NCI-H524 treated with DMSO at 0.1 percent for 48 hours (cell line): Measurements from ENCODE around the gene EIF3K.
"Not testable (repeated sequence)": the region's sequence is repeated elsewhere in the genome, so short reads cannot be mapped to it uniquely, and the experiment has no call there.

Experiments used
- DNase-seq: peaks from one replicate; lab custom pipeline; 2025; lab: John Stamatoyannopoulos, UW

EIF3K gene, protein sequence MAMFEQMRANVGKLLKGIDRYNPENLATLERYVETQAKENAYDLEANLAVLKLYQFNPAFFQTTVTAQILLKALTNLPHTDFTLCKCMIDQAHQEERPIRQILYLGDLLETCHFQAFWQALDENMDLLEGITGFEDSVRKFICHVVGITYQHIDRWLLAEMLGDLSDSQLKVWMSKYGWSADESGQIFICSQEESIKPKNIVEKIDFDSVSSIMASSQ

DNA sequence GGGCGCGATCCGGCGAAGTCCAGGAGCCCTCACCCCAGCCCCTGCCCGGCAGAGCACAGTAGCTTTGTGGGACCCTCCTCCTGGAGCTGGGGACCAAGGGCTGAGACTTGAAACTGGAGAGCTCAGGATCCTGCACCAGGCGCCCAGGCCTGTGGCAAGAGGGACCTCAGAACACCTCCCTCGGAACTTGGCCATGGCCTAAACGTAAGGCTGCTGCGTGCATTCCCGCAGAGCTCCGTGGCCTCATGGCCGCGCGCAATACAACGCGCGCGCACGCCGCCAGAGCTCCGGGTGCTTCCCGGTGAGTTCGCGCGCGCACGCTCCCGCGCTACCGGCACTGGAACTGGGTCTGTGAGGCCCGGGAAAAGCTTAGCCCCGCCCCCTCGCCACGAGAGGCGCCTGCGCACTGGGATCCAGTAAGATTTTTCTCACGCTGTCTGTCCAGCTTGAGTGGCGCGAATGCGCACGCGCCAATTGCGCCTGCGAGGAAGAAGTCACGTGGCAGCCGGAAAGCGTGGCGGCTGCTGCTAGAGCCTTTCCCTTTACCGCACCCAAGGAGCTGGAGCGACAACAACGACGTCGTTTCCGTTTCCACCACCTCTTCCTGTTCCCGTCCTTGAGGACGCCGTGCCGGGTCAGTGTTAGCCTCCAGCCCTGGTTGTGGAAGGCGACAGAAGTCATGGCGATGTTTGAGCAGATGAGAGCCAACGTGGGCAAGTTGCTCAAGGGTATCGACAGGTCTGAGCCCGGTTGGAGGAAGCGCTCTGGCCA is at the start of gene EIF3K:
Gene EIF3K, plus strand, starts transcription at position 599 of the 771 bp plus-strand sequence. Its CDS starts 81 bp downstream, at position 680.
- DNase-seq = peak; percentile 96

- DNase-seq = no peak
Measured at GRCh38 chr19:38569368-38569983, 49.5 kb upstream of the EIF3K start.

DNA sequence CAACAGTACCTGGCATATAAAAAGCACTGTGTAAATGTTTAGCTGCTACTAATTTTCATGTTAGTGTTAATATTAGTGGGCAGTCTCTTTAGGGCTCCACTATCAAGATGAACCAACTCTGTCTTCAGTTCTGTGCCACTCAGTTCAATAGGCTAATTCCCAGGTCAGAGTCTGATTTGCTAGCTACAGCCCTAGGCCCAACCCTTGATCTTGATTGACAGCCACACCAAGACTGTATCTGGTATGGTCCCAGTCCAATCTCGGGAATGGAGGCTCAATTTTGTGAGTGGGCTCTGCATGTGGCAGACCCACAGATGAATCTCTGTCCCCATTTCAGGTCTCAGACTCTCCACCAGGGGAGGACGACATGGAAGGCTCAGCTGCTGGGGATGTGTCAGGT is 47.3 kb upstream of the EIF3K start:
- no peak for DNase-seq

GRCh38 chr19:38577826-38578225 is 41.2 kb upstream of the EIF3K start:
- DNase-seq = no peak

- DNase-seq = not testable (repeated sequence)
Measured at GRCh38 chr19:38579304-38579703, 39.7 kb upstream of the EIF3K start.

GRCh38 chr19:38580080-38580479 is 38.9 kb upstream of the EIF3K start:
- no peak for DNase-seq

DNA sequence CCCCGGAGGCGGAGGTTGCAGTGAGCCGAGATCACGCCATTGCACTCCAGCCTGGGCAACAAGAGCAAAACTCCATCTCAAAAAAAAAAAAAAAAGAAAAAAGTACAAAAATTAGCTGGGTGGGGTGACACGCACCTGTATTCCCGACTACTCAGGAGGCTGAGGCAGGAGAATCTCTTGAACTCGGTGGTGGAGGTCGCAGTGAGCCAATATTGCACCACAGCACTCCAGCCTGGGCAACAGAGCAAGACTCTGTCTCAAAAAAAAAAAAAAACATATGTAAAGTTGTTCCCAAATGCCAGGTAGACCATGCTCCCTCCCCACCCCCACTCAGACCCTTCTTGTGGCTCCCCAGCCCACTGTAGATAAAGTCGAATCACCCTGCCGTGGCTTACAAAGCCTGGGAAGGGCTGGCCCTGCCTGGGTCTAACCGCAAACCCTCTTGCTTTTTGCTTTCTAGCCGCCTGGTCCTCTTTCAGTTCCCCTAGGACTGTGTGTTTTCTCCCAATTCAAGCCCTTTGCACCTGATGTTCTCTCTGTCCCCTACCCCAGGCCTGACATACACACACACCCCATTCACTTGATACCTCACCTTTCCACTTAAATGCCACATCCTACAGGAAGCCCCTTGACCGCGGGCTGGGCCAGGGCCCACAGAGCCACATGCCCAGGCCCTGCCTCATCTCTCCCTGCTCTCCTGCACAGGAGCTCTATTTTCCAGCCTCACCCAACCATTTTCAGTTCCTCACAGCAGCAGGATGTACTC is 35.6 kb upstream of the EIF3K start:
- DNase-seq = no peak

- DNase-seq = no peak
Measured at GRCh38 chr19:38583985-38584305, 35.0 kb upstream of the EIF3K start.

DNA sequence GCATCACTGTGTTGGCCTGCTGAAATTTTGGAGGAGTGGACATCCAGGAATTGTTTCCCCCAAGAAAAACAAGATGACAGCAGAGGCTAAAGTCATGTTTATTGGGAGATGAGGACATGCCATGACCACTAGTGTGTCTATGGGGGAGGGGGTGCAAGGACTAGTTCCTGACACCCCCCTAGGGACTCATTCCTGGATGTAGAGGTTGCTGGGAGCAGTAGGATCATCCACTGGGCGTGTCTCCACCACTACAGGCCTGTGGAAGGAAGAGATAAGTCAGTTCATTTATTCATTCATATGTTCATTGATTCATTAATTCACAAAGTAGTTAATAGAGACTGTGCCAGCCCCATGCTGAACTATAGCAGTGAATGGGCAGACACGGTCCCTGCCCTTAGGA is 31.4 kb upstream of the EIF3K start:
- no peak for DNase-seq

DNA sequence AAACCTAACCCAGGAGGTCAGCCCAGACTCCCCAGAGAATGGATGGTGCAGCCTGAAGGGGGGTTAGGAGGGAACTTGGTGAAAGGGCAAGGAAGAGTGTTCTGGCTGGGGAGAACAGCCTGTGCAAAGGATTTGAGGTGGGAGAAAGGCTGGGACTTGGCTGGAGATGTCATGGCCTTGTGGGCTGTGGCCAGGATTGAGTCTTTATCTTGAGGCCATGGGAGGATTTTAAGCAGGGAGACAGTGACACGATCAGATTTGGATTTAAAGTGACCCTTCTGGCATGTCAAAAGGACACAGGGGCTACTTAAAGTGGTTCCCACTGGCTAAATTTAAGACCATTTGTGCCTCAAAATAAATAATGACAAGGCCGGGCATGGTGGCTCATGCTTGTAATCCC is 30.9 kb upstream of the EIF3K start:
- no peak for DNase-seq

DNA sequence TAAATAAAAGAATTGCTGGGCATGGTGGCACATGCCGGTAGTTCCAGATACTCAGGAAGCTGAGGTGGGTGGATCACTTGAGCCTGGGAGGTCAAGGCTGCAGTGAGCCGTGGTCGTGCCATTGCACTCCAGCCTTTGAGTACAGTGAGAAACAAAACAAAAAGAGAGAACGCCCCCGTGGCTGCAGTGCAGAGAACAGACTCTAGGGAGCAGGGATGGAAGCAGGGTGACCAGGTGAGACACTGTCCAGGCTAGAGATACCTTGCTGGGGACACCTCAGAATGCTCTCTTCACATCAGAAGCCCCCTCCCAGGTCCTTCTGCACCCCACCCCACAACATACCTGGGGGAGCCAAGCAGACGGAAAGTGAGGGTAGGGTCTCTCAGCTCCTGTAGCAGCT is 26.0 kb upstream of the EIF3K start:
- no peak for DNase-seq

GRCh38 chr19:38596057-38596981 is 22.7 kb upstream of the EIF3K start:
- no peak for DNase-seq

- no peak for DNase-seq
Measured at GRCh38 chr19:38597075-38597474, 21.9 kb upstream of the EIF3K start.

DNA sequence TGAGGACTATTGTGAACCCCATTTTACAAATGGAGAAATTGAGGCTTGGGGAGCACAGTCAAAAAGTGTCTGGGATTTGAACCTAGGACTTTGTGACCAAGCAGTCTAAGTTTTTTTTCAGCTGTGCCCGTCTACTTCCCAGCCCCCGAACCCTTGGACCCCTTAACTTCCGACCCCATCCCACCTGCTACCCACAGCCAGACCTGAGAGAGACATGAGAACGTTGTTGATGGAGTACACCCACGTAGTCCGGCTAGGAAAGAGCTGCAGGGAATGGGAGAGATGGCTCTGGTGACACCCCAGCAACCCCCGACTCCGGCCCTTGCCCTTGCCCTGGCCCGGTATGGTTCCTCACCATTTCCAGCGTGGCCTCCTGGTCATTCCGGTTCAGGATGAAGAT is 19.3 kb upstream of the EIF3K start:
- DNase-seq = no peak

DNA sequence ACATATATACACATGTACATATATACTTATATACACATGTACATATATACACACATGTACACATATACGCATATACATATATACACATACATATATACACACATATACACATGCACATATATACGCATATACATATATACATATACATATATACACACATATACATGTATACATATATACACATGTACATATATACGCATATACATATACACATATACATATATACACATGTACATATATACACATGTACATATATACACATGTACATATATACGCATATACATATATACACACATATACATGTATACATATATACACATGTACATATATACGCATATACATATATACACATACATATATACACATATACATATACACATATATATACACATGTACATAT is 16.1 kb upstream of the EIF3K start:
- not testable (repeated sequence) for DNase-seq

DNA sequence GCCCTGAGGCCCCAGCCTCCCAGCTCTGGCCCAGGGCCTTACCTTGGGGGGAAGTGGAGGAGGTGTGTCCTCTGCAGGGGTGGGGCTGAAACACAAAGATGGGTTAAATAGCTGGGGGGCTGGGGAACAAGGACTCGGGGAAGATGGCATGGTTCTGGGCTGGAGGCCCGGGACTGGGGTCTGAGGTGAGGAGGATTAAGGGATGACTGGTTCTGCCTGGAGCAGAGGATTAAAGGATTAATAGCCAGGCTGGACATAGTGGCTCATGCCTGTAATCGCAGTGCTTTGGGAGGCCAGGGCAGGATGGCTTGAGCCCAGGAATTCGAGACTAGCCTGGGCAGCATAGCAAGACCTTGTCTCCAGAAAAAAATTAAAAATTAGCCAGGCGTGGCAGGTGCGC is 12.9 kb upstream of the EIF3K start:
- no peak for DNase-seq

- no peak for DNase-seq
Measured at GRCh38 chr19:38614289-38614688, 4.7 kb upstream of the EIF3K start.

- DNase-seq = no peak
Measured at GRCh38 chr19:38615007-38615581, 3.9 kb upstream of the EIF3K start.

DNA sequence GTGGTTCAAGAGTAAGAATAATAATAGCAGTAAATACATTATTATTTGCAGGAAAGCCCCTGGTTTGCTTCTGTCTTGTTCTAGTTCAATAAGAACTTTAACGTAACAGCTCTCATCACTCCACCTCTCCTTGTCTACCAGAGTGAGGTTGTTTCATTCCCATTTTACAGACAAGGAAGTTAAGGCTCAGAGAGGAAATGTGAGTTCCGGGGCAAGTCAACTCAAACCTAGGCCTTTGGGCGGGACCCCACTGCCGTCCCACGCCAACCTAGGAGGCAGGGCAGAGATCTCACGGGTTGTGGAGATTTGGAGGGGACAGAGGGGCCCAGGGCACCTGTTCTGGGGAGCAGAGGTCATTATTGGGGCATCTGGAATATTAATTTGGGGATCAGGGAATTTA is 2.7 kb upstream of the EIF3K start:
- no peak for DNase-seq

DNA sequence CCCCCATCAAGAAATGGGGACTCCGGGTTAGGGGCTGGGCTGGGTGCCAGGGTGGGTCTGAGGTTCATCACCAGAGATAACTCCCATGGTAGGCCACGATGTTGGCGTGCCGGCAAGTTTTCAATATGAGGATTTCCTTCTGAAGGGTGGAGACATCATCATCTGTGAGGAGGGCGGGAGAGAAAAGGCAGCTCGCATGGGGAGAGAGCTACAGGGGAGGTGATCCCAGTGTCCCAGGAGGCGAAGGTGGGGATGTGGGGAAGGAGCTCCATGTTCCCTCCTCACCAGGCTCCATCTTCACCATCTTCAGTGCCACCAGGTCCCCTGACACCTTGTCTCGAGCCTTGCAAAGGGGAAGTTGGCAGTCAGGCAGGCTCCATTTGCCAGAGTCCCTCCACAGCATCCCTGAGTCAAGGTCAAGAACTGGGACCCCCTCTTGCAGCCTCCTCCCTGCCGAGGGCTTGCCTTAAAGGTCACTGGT is 1.7 kb upstream of the EIF3K start:
- DNase-seq = no peak
